ENCODE results near the gene MMADHC.

The MMADHC gene

DNA sequence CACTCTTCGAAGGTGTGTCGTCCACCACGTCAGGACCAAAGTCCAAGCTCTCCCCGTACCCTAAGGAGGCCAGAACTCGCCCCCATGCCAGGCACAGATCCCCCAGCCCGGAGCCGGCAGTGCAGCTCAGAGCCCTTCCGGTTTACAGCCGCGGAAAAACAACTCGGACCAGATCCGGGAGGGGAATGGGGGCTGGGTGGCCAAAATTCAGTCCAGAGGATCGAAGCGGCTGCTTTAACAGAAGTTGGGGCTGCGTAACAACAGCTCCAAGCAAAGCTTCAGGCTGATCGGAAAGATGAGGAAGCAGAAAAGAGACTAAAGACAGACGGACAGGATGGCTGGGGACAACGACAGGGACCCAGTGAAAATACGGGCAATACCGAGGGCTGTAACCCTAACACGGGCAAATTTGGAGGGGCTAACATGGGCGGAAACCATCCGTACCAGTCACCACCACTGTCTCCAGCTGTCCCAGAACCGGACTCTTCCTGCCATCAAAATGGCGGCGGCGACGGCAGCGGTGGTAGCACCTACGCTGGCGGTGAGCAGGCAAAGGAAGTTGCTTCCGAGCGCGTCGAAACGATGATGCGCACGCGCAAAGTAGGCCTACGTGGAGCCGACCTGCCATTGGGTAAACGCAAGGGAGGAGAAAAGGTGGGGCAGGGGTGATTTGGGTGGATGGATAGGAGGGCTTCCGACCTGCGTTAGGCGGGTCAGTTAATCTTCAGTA, at the start of gene MMADHC:
MMADHC (minus strand) TSS at position 556 of the 730 bp plus-strand sequence. CDS start 678 bp downstream, outside the sequence.
- DNase-seq (ENCODE audit: low read depth, low spot score), result peak; percentile 81
- peak within 1 kb of the TSS; percentile 91 for H3K27ac ChIP-seq

DNA sequence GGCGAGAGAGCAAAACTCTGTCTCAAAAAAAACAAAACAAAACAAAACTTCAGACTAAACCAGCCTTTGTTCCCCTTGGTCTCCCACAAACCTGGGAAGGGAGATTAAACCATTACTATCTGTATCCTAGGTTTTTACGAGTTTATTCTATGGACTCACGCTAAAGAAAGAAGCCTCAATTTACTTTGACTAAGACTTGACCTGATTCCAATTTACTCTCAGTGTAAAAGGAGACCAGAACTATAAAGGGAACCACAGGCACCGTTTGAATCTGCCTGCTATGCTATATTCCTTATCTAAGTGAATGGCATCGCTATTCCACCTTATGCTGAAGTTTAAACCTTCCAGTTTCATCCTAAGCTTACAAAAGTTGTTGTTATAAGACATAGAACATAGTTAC, 46.5 kb upstream of the MMADHC start:
- no peak for DNase-seq (ENCODE audit: low read depth, low spot score)
- H3K27ac ChIP-seq, result no peak overlapping the region

GRCh38 chr2:149630445-149630844, 42.9 kb upstream of the MMADHC start:
- DNase-seq (ENCODE audit: low read depth, low spot score), result no peak
- H3K27ac ChIP-seq, result no peak overlapping the region

GRCh38 chr2:149629026-149629425, 41.5 kb upstream of the MMADHC start:
- no peak for DNase-seq (ENCODE audit: low read depth, low spot score)
- H3K27ac ChIP-seq, result no peak overlapping the region

DNA sequence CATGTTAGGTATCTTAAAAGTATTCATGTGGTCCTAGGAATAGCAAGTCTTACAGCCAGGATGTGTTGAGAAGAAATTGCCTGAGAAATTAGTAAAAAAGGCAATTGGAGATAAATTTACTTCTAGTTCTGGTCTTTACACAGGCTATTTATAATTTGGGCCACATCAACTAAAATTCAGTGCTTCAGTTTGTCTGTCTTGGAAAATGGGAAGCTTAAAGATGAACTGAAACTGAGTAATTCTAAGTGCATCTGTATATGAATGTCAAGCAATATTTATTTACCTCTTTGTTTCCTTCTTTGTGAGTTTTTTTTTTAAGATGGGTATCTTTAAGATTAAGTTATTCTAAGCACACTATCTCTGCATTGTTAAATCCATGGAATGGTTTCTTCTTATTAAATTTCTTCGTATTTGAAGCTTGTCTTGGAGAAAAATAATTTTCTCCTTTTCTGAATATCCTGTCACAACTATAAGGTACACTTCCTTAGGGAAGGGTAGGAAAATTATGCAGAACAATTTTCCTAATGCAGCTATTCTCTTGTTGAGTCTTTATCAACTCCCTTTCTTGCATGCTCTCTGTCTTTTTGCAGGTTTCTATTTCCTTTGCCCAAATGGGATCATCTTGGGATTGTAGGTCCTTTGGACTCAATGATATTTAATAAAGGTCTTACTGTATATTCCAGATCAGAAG, 39.7 kb upstream of the MMADHC start:
- no peak overlapping the region for H3K27ac ChIP-seq
- DNase-seq (ENCODE audit: low read depth, low spot score), result no peak

GRCh38 chr2:149625671-149626070, 38.1 kb upstream of the MMADHC start:
- DNase-seq (ENCODE audit: low read depth, low spot score), result no peak
- H3K27ac ChIP-seq, result no peak overlapping the region

DNA sequence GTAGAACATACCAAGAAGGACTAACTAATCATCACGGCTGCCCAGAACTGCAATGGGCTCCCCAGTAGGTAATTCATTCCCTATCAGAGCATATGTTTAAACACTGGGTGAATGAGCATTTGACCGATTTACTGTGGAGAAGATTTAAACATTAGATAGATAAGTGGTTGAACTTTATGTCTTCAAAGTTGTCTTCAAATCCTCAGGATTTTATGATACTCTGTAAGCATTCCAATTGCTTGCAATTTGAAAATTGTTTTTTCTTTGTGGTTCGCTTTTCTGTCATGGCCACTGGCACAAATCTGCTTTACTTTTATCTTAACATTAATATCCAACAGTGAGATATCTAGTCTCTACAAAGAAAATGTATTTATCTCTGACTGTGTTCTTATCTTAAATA, 37.7 kb upstream of the MMADHC start:
- H3K27ac ChIP-seq, result no peak overlapping the region
- no peak for DNase-seq (ENCODE audit: low read depth, low spot score)

- DNase-seq (ENCODE audit: low read depth, low spot score), result no peak
- H3K27ac ChIP-seq, result no peak overlapping the region
These were observed 34.8 kb upstream of the MMADHC start for GRCh38 chr2:149622343-149622742.

GRCh38 chr2:149617476-149617875, 29.9 kb upstream of the MMADHC start:
- no peak for DNase-seq (ENCODE audit: low read depth, low spot score)
- no peak overlapping the region for H3K27ac ChIP-seq

DNA sequence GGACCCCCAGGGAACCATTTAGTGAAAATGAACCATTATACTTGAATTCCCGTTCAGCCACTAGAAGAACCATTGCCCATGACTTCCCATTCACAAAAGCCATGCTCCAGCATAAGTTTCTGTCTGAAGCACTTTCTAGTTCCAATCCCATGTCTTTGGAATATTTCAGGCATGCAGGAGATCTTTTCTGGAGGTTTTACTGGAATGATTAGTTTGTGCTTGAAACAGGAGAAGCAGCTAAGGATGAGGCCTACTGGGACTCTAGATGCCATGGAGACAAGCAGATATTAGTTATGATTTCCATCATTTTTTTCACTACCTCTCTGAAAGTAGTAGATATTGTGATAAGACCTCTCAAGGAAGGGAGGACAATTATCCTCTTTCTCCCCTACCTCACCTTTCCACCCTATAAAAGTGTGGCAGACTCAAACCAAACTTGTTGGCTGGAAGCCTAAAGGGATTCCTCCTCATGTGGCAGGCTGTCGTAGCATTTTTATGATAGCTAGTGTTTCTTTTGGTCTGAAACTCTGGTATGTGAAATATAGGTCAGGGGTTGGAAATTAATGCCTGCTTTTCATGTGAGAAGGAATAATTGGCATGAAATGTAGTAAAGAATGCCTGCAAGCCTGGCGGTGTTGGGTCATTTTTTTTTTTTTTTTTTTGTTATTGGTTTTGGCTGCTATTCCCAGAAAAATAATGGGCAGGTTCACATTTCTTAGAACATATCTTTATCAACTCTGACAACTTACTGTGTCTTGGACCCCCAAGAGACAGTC, 29.3 kb upstream of the MMADHC start:
- H3K27ac ChIP-seq, result no peak overlapping the region
- DNase-seq (ENCODE audit: low read depth, low spot score), result no peak

GRCh38 chr2:149613704-149614103, 26.1 kb upstream of the MMADHC start:
- H3K27ac ChIP-seq, result no peak overlapping the region
- DNase-seq (ENCODE audit: low read depth, low spot score), result no peak

GRCh38 chr2:149612122-149612521, 24.5 kb upstream of the MMADHC start:
- no peak overlapping the region for H3K27ac ChIP-seq
- DNase-seq (ENCODE audit: low read depth, low spot score), result no peak

DNA sequence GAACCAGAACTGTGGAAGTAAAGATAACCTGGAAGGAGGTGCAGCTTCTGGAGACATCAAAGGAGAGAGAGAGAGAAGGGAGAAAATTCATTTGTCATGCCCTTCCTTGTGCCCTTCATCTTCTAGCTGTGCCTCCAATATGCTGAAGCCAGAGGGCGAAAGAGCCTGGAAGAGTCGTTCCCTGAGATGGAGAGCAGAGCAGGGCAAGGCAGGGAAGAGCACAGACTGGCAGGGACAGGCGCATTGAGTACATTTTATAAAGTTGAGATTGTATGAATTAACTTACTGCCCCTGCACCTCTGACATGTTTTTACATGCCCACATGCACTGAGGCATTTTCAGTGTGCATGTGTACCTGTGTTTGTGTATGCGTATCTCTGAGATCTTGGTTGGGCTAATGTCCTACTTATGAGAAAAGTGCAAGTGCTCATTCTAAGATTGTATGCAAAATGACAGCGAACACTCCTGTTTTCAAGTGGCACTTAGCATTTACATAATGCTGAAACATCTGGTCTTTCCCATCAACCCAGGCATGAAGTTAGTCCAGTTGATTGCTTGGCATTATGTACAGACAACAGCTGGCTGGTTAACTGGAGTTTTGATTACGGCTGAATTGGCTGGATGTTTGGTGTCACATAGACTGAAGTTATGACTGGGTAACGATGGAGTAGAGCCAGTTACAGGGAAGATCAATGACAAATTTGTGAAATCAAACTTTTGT, 23.7 kb upstream of the MMADHC start:
- DNase-seq (ENCODE audit: low read depth, low spot score), result no peak
- H3K27ac ChIP-seq, result no peak overlapping the region

DNA sequence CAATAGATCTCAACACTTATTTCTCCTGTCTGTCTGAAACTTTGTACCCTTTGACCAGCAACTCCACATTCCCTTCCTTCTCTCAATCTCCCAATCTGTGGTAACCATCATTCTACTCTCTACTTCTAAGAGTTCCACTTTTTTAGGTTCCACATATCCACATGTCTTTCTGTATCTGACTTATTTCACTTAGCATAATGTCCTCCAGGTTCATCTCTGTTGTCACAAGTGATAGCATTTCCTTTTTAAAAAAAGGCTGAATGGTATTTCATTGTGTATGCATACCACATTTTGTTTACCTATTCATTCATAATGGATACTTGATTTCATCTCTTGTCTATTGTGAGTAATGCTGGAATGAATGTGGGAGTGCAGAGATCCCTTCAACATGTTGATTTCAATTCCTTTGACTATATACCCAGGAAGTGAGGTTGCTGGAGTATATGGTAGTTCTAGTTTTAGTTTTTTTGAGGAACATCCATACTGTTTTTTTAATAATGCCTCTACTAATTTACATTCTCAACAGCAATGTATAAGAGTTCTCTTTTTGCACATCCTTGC, 18.8 kb upstream of the MMADHC start:
- H3K27ac ChIP-seq, result peak overlapping the region; percentile 59
- DNase-seq (ENCODE audit: low read depth, low spot score), result peak; percentile 46

- no peak overlapping the region for H3K27ac ChIP-seq
- no peak for DNase-seq (ENCODE audit: low read depth, low spot score)
These were observed 15.7 kb upstream of the MMADHC start for GRCh38 chr2:149603248-149603647.

GRCh38 chr2:149601141-149601796, 13.7 kb upstream of the MMADHC start:
- no peak for DNase-seq (ENCODE audit: low read depth, low spot score)
- H3K27ac ChIP-seq, result no peak overlapping the region

GRCh38 chr2:149597668-149598326, 10.2 kb upstream of the MMADHC start:
- DNase-seq (ENCODE audit: low read depth, low spot score), result peak; percentile 66
- peak overlapping the region; percentile 34 for H3K27ac ChIP-seq

GRCh38 chr2:149597050-149597667, 9.6 kb upstream of the MMADHC start:
- no peak overlapping the region for H3K27ac ChIP-seq
- DNase-seq (ENCODE audit: low read depth, low spot score), result no peak

DNA sequence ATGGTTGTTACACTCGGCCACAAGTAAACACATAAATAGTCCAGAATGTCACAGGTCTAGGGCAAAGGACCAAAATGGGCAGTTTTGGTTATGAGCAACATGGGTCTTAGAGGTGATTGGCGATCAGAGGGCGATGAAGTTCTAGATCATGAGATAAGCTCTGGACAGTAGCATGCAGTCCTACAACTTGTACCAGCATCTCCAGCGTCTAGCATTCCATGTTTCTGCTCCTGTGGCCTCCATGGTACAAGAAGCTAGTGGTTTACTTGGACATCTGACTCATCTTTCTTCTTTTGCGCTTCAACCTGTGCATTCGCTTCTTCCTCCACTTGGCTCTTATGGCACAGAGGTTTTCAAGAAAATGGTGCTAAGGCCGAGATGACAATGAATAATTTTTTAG, 8.9 kb upstream of the MMADHC start:
- no peak overlapping the region for H3K27ac ChIP-seq
- DNase-seq (ENCODE audit: low read depth, low spot score), result no peak

Measured in epithelial cell of prostate (primary cell).